ENCODE measurements around the gene TAS1R1.

DNA sequence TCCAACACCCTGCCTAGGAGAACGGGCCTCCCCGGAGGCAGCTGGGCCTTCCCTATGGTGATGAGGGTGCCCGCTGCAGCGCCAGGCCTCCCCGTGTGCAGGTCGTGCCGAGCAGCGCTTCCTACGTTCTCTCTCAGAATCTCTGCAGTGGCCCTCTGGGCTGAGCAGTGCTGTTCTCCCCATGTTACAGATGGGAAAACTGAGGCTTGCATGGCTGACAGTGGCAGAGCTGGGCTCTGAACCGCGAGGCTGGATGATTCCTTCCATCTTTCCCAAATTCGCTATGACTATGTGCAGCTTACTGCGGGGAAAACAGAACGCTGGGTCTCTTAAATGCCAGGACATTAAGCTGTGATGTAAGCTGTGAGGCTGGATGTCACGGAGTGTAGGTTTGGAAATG is 38.7 kb downstream of the TAS1R1 start:
- TF ChIP-seq CTCF (IDR thresholded peaks at IDR 0.05; ENCODE audit: insufficient read depth, low read length, poor library complexity, severe bottlenecking) (no peak), EZH2phosphoT487 (conservative IDR thresholded peaks at IDR 0.05; ENCODE audit: low read length) (no peak)
